GM18508 (cell line): Measurements from ENCODE around the gene CDC42BPA.
"Not testable (repeated sequence)": the region's sequence is repeated elsewhere in the genome, so short reads cannot be mapped to it uniquely, and the experiment has no call there.

Source experiments
- ATAC-seq: cut with Tn5 transposase; IDR thresholded peaks from one replicate; pipeline ENCODE4 v1.9.1; 2021; ENCODE audit warnings: moderate number of reproducible peaks; ENCODE audit not compliant: insufficient read depth, unreplicated experiment

Gene CDC42BPA

GRCh38 chr1:227314014-227314848 is 4.1 kb downstream of the CDC42BPA start:
- no peak for ATAC-seq

GRCh38 chr1:227312361-227313025 is 5.8 kb downstream of the CDC42BPA start:
- no peak for ATAC-seq

GRCh38 chr1:227311389-227312001 is 6.8 kb downstream of the CDC42BPA start:
- ATAC-seq = no peak

GRCh38 chr1:227308367-227309336 is 9.6 kb downstream of the CDC42BPA start:
- no peak for ATAC-seq

- ATAC-seq = no peak
Measured at GRCh38 chr1:227306689-227307088, 11.6 kb downstream of the CDC42BPA start.

GRCh38 chr1:227305894-227306626 is 12.2 kb downstream of the CDC42BPA start:
- no peak for ATAC-seq

- no peak for ATAC-seq
Measured at GRCh38 chr1:227304665-227305064, 13.6 kb downstream of the CDC42BPA start.

GRCh38 chr1:227303662-227304061 is 14.6 kb downstream of the CDC42BPA start:
- no peak for ATAC-seq

GRCh38 chr1:227300682-227301081 is 17.6 kb downstream of the CDC42BPA start:
- ATAC-seq = no peak

- ATAC-seq = no peak
Measured at GRCh38 chr1:227299688-227300087, 18.6 kb downstream of the CDC42BPA start.

GRCh38 chr1:227299241-227299627 is 19.1 kb downstream of the CDC42BPA start:
- ATAC-seq = no peak

GRCh38 chr1:227298512-227299240 is 19.6 kb downstream of the CDC42BPA start:
- ATAC-seq = no peak

- no peak for ATAC-seq
Measured at GRCh38 chr1:227297073-227297793, 21.1 kb downstream of the CDC42BPA start.

- no peak for ATAC-seq
Measured at GRCh38 chr1:227295609-227296008, 22.7 kb downstream of the CDC42BPA start.

GRCh38 chr1:227285745-227286144 is 32.5 kb downstream of the CDC42BPA start:
- no peak for ATAC-seq

- ATAC-seq = no peak
Measured at GRCh38 chr1:227281371-227281770, 36.9 kb downstream of the CDC42BPA start.

GRCh38 chr1:227280836-227281235 is 37.5 kb downstream of the CDC42BPA start:
- no peak for ATAC-seq

GRCh38 chr1:227276156-227276693 is 42.1 kb downstream of the CDC42BPA start:
- ATAC-seq = not testable (repeated sequence)
